Tracheal epithelial cell (primary cell): ENCODE results near the gene ADAM22. TPM values are rescaled to one million over a fixed set of nuclear protein-coding genes. Genes with fewer than 3 reads are reported as not detected.

Experiments used
- total RNA-seq: library from RNA; depleted of rRNA; stranded (reverse); fragments of >200 nt; gene quantifications from 2 replicates; pipeline ENCODE4 v1.2.1, GENCODE V29; 2014

The ADAM22 gene, protein sequence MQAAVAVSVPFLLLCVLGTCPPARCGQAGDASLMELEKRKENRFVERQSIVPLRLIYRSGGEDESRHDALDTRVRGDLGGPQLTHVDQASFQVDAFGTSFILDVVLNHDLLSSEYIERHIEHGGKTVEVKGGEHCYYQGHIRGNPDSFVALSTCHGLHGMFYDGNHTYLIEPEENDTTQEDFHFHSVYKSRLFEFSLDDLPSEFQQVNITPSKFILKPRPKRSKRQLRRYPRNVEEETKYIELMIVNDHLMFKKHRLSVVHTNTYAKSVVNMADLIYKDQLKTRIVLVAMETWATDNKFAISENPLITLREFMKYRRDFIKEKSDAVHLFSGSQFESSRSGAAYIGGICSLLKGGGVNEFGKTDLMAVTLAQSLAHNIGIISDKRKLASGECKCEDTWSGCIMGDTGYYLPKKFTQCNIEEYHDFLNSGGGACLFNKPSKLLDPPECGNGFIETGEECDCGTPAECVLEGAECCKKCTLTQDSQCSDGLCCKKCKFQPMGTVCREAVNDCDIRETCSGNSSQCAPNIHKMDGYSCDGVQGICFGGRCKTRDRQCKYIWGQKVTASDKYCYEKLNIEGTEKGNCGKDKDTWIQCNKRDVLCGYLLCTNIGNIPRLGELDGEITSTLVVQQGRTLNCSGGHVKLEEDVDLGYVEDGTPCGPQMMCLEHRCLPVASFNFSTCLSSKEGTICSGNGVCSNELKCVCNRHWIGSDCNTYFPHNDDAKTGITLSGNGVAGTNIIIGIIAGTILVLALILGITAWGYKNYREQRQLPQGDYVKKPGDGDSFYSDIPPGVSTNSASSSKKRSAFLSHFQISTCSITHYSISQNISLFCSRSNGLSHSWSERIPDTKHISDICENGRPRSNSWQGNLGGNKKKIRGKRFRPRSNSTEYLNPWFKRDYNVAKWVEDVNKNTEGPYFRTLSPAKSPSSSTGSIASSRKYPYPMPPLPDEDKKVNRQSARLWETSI
- under 0.01 TPM in 1 of 2 replicates, not detected in the other for total RNA-seq

GRCh38 chr7:87933953-87934698 is at the start of gene ADAM22:
ADAM22 (plus strand) TSS chr7:87934251; CDS start chr7:87934466, 215 bp downstream.

GRCh38 chr7:88219781-88220747 is 286.0 kb downstream of the ADAM22 start, which contains the start of gene SRI:
SRI (minus strand) TSS chr7:88220038; CDS start chr7:88220026, 12 bp downstream.

Other genes with a start within 250 kb of the ADAM22 start
- gene SLC25A40, start 57.9 kb upstream of the ADAM22 start, total RNA-seq, result 2.9 and 3.8 TPM in 2 replicates
- gene DBF4, start 57.8 kb upstream of the ADAM22 start, total RNA-seq, result 9.6 and 16.0 TPM in 2 replicates